Measurements from ENCODE around the gene PEDS1. TPM values are rescaled to one million over a fixed set of nuclear protein-coding genes. Genes with fewer than 3 reads are reported as not detected.

Gene PEDS1
- total RNA-seq, 1 experiment from 2014 or later: 37.5 TPM

- H3K27me3 Mint-ChIP-seq (ENCODE audit: unreplicated experiment): no peaks in the 10 kb centered on the region
- CTCF ChIA-PET: interaction anchor here (0.5 kb wide), 1 partner anchor 19 kb away, joined by 3 read pairs; no protein-coding TSS in a partner anchor
- H3K36me3 Mint-ChIP-seq (ENCODE audit: insufficient read depth, unreplicated experiment): peaks cover 83% of the 10 kb centered on the region
- peak overlapping the region; percentile 99 for H3K27ac Mint-ChIP-seq (ENCODE audit: unreplicated experiment)
- no peak for DNase-seq
- peak overlapping the region; percentile 93 for H3K4me3 Mint-ChIP-seq (ENCODE audit: low read depth, unreplicated experiment)
- no peaks in the 10 kb centered on the region for H3K9me3 Mint-ChIP-seq (ENCODE audit: low read depth, unreplicated experiment)
- BruUV-seq (replicated peaks): no TSS peak
- TF ChIP-seq CTCF (IDR thresholded peaks at IDR 0.05; ENCODE audit: unreplicated experiment): no peak
- H3K4me1 Mint-ChIP-seq (ENCODE audit: low read depth, unreplicated experiment): peaks cover 37% of the 10 kb centered on the region
- intact Hi-C loops (cut with micrococcal nuclease; ENCODE audit: unreplicated experiment): loop anchor here (5.0 to 10.0 kb wide), 2 partner anchors 53 to 170 kb away; no protein-coding TSS in a partner anchor
Measured at GRCh38 chr20:50194422-50194830, 40.9 kb upstream of the PEDS1 start.

- H3K4me1 Mint-ChIP-seq (ENCODE audit: low read depth, unreplicated experiment): peaks cover 37% of the 10 kb centered on the region
- peaks cover 87% of the 10 kb centered on the region for H3K36me3 Mint-ChIP-seq (ENCODE audit: insufficient read depth, unreplicated experiment)
- H3K27ac Mint-ChIP-seq (ENCODE audit: unreplicated experiment): peak overlapping the region; percentile 99
- no peak for DNase-seq
- no peak for TF ChIP-seq CTCF (IDR thresholded peaks at IDR 0.05; ENCODE audit: unreplicated experiment)
- H3K4me3 Mint-ChIP-seq (ENCODE audit: low read depth, unreplicated experiment): peak overlapping the region; percentile 93
- H3K9me3 Mint-ChIP-seq (ENCODE audit: low read depth, unreplicated experiment): no peaks in the 10 kb centered on the region
- CTCF ChIA-PET: interaction anchor here (0.5 kb wide), 1 partner anchor 20 kb away, joined by 3 read pairs; no protein-coding TSS in a partner anchor
- no peaks in the 10 kb centered on the region for H3K27me3 Mint-ChIP-seq (ENCODE audit: unreplicated experiment)
- no TSS peak for BruUV-seq (replicated peaks)
- intact Hi-C loops (cut with micrococcal nuclease; ENCODE audit: unreplicated experiment): loop anchor here (5.0 to 10.0 kb wide), 2 partner anchors 53 to 171 kb away; no protein-coding TSS in a partner anchor
Measured at GRCh38 chr20:50193836-50194421, 40.4 kb upstream of the PEDS1 start.

- Mint-ChIP-seq H3K27me3 (ENCODE audit: unreplicated experiment) (no peaks in the 10 kb centered on the region), H3K27ac (ENCODE audit: unreplicated experiment) (peak overlapping the region; percentile 99), H3K4me3 (ENCODE audit: low read depth, unreplicated experiment) (peak overlapping the region; percentile 93), H3K9me3 (ENCODE audit: low read depth, unreplicated experiment) (no peaks in the 10 kb centered on the region), H3K4me1 (ENCODE audit: low read depth, unreplicated experiment) (peaks cover 37% of the 10 kb centered on the region), H3K36me3 (ENCODE audit: insufficient read depth, unreplicated experiment) (peaks cover 82% of the 10 kb centered on the region)
- CTCF ChIA-PET: no interaction called here
- TF ChIP-seq CTCF (IDR thresholded peaks at IDR 0.05; ENCODE audit: unreplicated experiment): no peak
- intact Hi-C loops (cut with micrococcal nuclease; ENCODE audit: unreplicated experiment): loop anchor here (5.0 to 10.0 kb wide), 2 partner anchors 54 to 171 kb away; no protein-coding TSS in a partner anchor
- BruUV-seq (replicated peaks): no TSS peak
- no peak for DNase-seq
Measured at GRCh38 chr20:50193199-50193835, 39.8 kb upstream of the PEDS1 start.

GRCh38 chr20:50192364-50193198 is 39.1 kb upstream of the PEDS1 start:
- TF ChIP-seq CTCF (IDR thresholded peaks at IDR 0.05; ENCODE audit: unreplicated experiment): no peak
- peaks cover 43% of the 10 kb centered on the region for H3K4me1 Mint-ChIP-seq (ENCODE audit: low read depth, unreplicated experiment)
- no peaks in the 10 kb centered on the region for H3K27me3 Mint-ChIP-seq (ENCODE audit: unreplicated experiment)
- DNase-seq: peak; percentile 91
- CTCF ChIA-PET: interaction anchor here (1.1 to 2.0 kb wide), 2 partner anchors 32 to 75 kb away, joined by 5 to 6 read pairs; no protein-coding TSS in a partner anchor
- intact Hi-C loops (cut with micrococcal nuclease; ENCODE audit: unreplicated experiment): loop anchor here (1.0 to 10.0 kb wide), 3 partner anchors 55 to 172 kb away; no protein-coding TSS in a partner anchor
- H3K4me3 Mint-ChIP-seq (ENCODE audit: low read depth, unreplicated experiment): peak overlapping the region; percentile 93
- H3K27ac Mint-ChIP-seq (ENCODE audit: unreplicated experiment): peak overlapping the region; percentile 99
- H3K36me3 Mint-ChIP-seq (ENCODE audit: insufficient read depth, unreplicated experiment): peaks cover 79% of the 10 kb centered on the region
- no peaks in the 10 kb centered on the region for H3K9me3 Mint-ChIP-seq (ENCODE audit: low read depth, unreplicated experiment)
- no TSS peak for BruUV-seq (replicated peaks)
